Breast epithelium (tissue), 4 donors: ENCODE measurements around the gene SH3D19. TPM values are rescaled to one million over a fixed set of nuclear protein-coding genes. Genes with fewer than 3 reads are reported as not detected.

Source experiments
- DNase-seq, 2 donors: peaks; one replicate each; pipeline ENCODE4 v3.0.0-alpha.2; 2019; ENCODE audit warnings: low spot score in 2 of 2
- H3K27ac ChIP-seq, 2 donors: fragments of 200-600 bp; sonication (generic) in 1 of 2; one replicate each; pipeline ENCODE4 v1.5.1; 2016 to 2019; ENCODE audit warnings: mild to moderate bottlenecking in 1 of 2
- H3K27me3 ChIP-seq, 2 donors: fragments of 200-600 bp; sonication (generic) in 1 of 2; one replicate each; pipeline versions ENCODE4 v1.5.1 to v1.6.0; 2017 to 2019; ENCODE audit warnings: control low read depth in 1 of 2, mild to moderate bottlenecking in 1 of 2
- H3K36me3 ChIP-seq: fragments of 200-600 bp; one replicate; pipeline ENCODE4 v1.5.1; 2019
- H3K4me1 ChIP-seq, 2 donors: fragments of 200-600 bp; sonication (generic); one replicate each; pipeline ENCODE4 v1.5.1; 2016 to 2019; ENCODE audit warnings: control low read depth in 1 of 2
- H3K4me3 ChIP-seq, 3 donors: fragments of 200-600 bp; sonication (generic); 1 replicate in 2 of 3; 2 replicates in 1 of 3; pipeline ENCODE4 v1.5.1; 2016 to 2019; ENCODE audit warnings: mild to moderate bottlenecking in 3 of 3, moderate library complexity in 2 of 3
- H3K9me3 ChIP-seq, 2 donors: fragments of 200-600 bp; sonication (generic) in 1 of 2; one replicate each; pipeline ENCODE4 v1.5.1; 2016 to 2019; ENCODE audit warnings: control low read depth in 1 of 2
- CTCF ChIP-seq, 3 donors: fragments of 450-650 bp; IDR thresholded peaks; one replicate each; pipeline ENCODE4 v1.5.1; 2016 to 2017; ENCODE audit warnings: antibody characterized with exemption in 3 of 3, mild to moderate bottlenecking in 3 of 3, moderate library complexity in 3 of 3
- POLR2A ChIP-seq: fragments of 450-650 bp; IDR thresholded peaks from one replicate; pipeline ENCODE4 v1.6.1; 2016; ENCODE audit warnings: antibody characterized with exemption, mild to moderate bottlenecking, moderate library complexity
- POLR2AphosphoS5 ChIP-seq, 3 donors: sonication (generic); formaldehyde crosslinking; IDR thresholded peaks; one replicate each; pipeline ENCODE4 v1.6.1; 2017; ENCODE audit warnings: antibody characterized with exemption in 3 of 3
- intact Hi-C: fragments of 100-400 bp; cut with DNase I; formaldehyde crosslinking; loops from one replicate; pipeline ENCODE4 v1.15.1; 2023; ENCODE audit warnings: low total_unique reads
- total RNA-seq, 3 donors: library from RNA; depleted of rRNA; stranded (reverse); fragments of >200 nt; gene quantifications; one replicate each; pipeline ENCODE4 v1.1.0, GENCODE V29; 2016

The SH3D19 gene
- total RNA-seq, 3 donors from 2014 or later = 82.9 to 297 (median 113) TPM

- TF ChIP-seq POLR2A (no peak), CTCF (IDR thresholded peaks at IDR 0.05) (no peak), POLR2AphosphoS5 (IDR thresholded peaks at IDR 0.05) (no peak)
- Histone ChIP-seq H3K27me3 (no peaks in the 10 kb centered on the region), H3K36me3 (no peaks in the 10 kb centered on the region), H3K4me1 (no peaks in the 10 kb centered on the region), H3K27ac (no peak overlapping the region), H3K4me3 (no peak overlapping the region), H3K9me3 (no peaks in the 10 kb centered on the region)
- no peak for DNase-seq
- intact Hi-C loops = no loop called here
Observed at GRCh38 chr4:151267822-151268535, 57.4 kb downstream of the SH3D19 start.

GRCh38 chr4:151267104-151267503 lies 58.3 kb downstream of the SH3D19 start:
- no peaks in the 10 kb centered on the region for H3K4me1 ChIP-seq
- DNase-seq = no peak
- no peak overlapping the region for H3K4me3 ChIP-seq
- no peak for TF ChIP-seq POLR2AphosphoS5 (IDR thresholded peaks at IDR 0.05)
- TF ChIP-seq CTCF (IDR thresholded peaks at IDR 0.05) = no peak
- TF ChIP-seq POLR2A = no peak
- intact Hi-C loops = no loop called here
- no peaks in the 10 kb centered on the region for H3K27me3 ChIP-seq
- H3K36me3 ChIP-seq = no peaks in the 10 kb centered on the region
- H3K27ac ChIP-seq = no peak overlapping the region
- H3K9me3 ChIP-seq = no peaks in the 10 kb centered on the region

GRCh38 chr4:151266497-151266896 lies 58.9 kb downstream of the SH3D19 start:
- TF ChIP-seq CTCF (IDR thresholded peaks at IDR 0.05) (no peak), POLR2AphosphoS5 (IDR thresholded peaks at IDR 0.05) (no peak), POLR2A (no peak)
- Histone ChIP-seq H3K4me1 (no peaks in the 10 kb centered on the region), H3K36me3 (no peaks in the 10 kb centered on the region), H3K27me3 (no peaks in the 10 kb centered on the region), H3K9me3 (no peaks in the 10 kb centered on the region), H3K4me3 (no peak overlapping the region), H3K27ac (no peak overlapping the region)
- no peak for DNase-seq
- intact Hi-C loops = no loop called here

GRCh38 chr4:151263455-151263854 lies 62.0 kb downstream of the SH3D19 start:
- no peak overlapping the region for H3K4me3 ChIP-seq
- no peaks in the 10 kb centered on the region for H3K27me3 ChIP-seq
- H3K9me3 ChIP-seq = no peaks in the 10 kb centered on the region
- no peaks in the 10 kb centered on the region for H3K36me3 ChIP-seq
- intact Hi-C loops = no loop called here
- DNase-seq = no peak
- no peaks in the 10 kb centered on the region for H3K4me1 ChIP-seq
- TF ChIP-seq CTCF (IDR thresholded peaks at IDR 0.05) (no peak), POLR2A (no peak), POLR2AphosphoS5 (IDR thresholded peaks at IDR 0.05) (no peak)
- H3K27ac ChIP-seq = no peak overlapping the region

GRCh38 chr4:151260526-151260925 lies 64.9 kb downstream of the SH3D19 start:
- intact Hi-C loops = no loop called here
- Histone ChIP-seq H3K4me3 (no peak overlapping the region), H3K9me3 (no peaks in the 10 kb centered on the region), H3K27ac (no peak overlapping the region), H3K36me3 (no peaks in the 10 kb centered on the region), H3K27me3 (no peaks in the 10 kb centered on the region), H3K4me1 (no peaks in the 10 kb centered on the region)
- no peak for DNase-seq
- TF ChIP-seq CTCF (IDR thresholded peaks at IDR 0.05) = no peak
- no peak for TF ChIP-seq POLR2A
- TF ChIP-seq POLR2AphosphoS5 (IDR thresholded peaks at IDR 0.05) = no peak
